Osteoblast (primary cell): Measurements from ENCODE around the gene HOXB1. TPM values are rescaled to one million over a fixed set of nuclear protein-coding genes. Genes with fewer than 3 reads are reported as not detected.

Source experiments
- DNase-seq: peaks from one replicate; pipeline ENCODE4 v3.0.0; 2011; ENCODE audit warnings: low spot score, mixed read lengths; ENCODE audit not compliant: insufficient read length; ENCODE audit errors: missing footprints
- H2AFZ ChIP-seq: 2 replicates; pipeline ENCODE4 v1.6.0; 2011; ENCODE audit warnings: mild to moderate bottlenecking, low read length
- H3K27ac ChIP-seq: 2 replicates; pipeline ENCODE4 v1.5.1; 2011; ENCODE audit warnings: mild to moderate bottlenecking, low read depth, low read length, moderate library complexity
- H3K27me3 ChIP-seq: 2 replicates; pipeline ENCODE4 v1.6.0; 2012; ENCODE audit warnings: mild to moderate bottlenecking, control low read depth, inconsistent platforms, low read length, moderate library complexity; ENCODE audit not compliant: insufficient read depth
- H3K36me3 ChIP-seq: 2 replicates; pipeline ENCODE4 v1.5.1; 2011; ENCODE audit warnings: mild to moderate bottlenecking, low read length, control low read depth, moderate library complexity; ENCODE audit not compliant: insufficient read depth
- H3K4me1 ChIP-seq: 2 replicates; pipeline ENCODE4 v1.5.1; 2011; ENCODE audit warnings: mild to moderate bottlenecking, low read length, control low read depth, moderate library complexity; ENCODE audit not compliant: insufficient read depth
- H3K4me2 ChIP-seq: 2 replicates; pipeline ENCODE4 v1.6.0; 2011; ENCODE audit warnings: mild to moderate bottlenecking, low read length; ENCODE audit not compliant: insufficient read depth
- H3K4me3 ChIP-seq: fragments of 200-600 bp; sonication (generic); 3 replicates; pipeline ENCODE4 v1.5.1; 2012; ENCODE audit warnings: mild to moderate bottlenecking, low read length, inconsistent platforms; ENCODE audit not compliant: insufficient read depth
- H3K79me2 ChIP-seq: 2 replicates; pipeline ENCODE4 v1.6.0; 2012; ENCODE audit warnings: mild to moderate bottlenecking, low read length, control low read depth, inconsistent platforms; ENCODE audit not compliant: insufficient read depth
- H3K9me3 ChIP-seq: 2 replicates; pipeline ENCODE4 v1.5.1; 2011; ENCODE audit warnings: low read depth, low read length, control low read depth
- H4K20me1 ChIP-seq: 2 replicates; pipeline ENCODE4 v1.6.0; 2012; ENCODE audit warnings: mild to moderate bottlenecking, low read length, control low read depth; ENCODE audit not compliant: insufficient read depth
- CTCF ChIP-seq: IDR thresholded peaks from 2 replicates; pipeline ENCODE4 v1.5.1; 2011; ENCODE audit warnings: mild to moderate bottlenecking, low read depth, low read length, moderate library complexity; ENCODE audit errors: extremely low read depth
- total RNA-seq: library from RNA; depleted of rRNA; stranded (reverse); fragments of >200 nt; gene quantifications from 2 replicates; pipeline ENCODE4 v1.2.3, GENCODE V29; 2012

HOXB1 gene
- total RNA-seq, 1 donor, result not detected

- H3K27ac ChIP-seq, result no peak overlapping the region
- H4K20me1 ChIP-seq, result no peaks in the 10 kb centered on the region
- no peak for TF ChIP-seq CTCF
- H3K4me3 ChIP-seq, result no peak overlapping the region
- H2AFZ ChIP-seq, result no peak overlapping the region
- H3K4me2 ChIP-seq, result no peak overlapping the region
- no peaks in the 10 kb centered on the region for H3K36me3 ChIP-seq
- H3K4me1 ChIP-seq, result no peaks in the 10 kb centered on the region
- peaks cover 96% of the 10 kb centered on the region for H3K27me3 ChIP-seq
- no peaks in the 10 kb centered on the region for H3K79me2 ChIP-seq
- no peaks in the 10 kb centered on the region for H3K9me3 ChIP-seq
- DNase-seq, result no peak
Observed at GRCh38 chr17:48568499-48569239, 37.9 kb upstream of the HOXB1 start.

GRCh38 chr17:48567646-48568354 is 37.0 kb upstream of the HOXB1 start:
- H3K27me3 ChIP-seq, result peaks cover 96% of the 10 kb centered on the region
- no peaks in the 10 kb centered on the region for H3K79me2 ChIP-seq
- DNase-seq, result no peak
- no peak overlapping the region for H3K4me3 ChIP-seq
- H3K4me1 ChIP-seq, result no peaks in the 10 kb centered on the region
- no peak for TF ChIP-seq CTCF
- H2AFZ ChIP-seq, result no peak overlapping the region
- H4K20me1 ChIP-seq, result no peaks in the 10 kb centered on the region
- no peak overlapping the region for H3K27ac ChIP-seq
- no peak overlapping the region for H3K4me2 ChIP-seq
- no peaks in the 10 kb centered on the region for H3K9me3 ChIP-seq
- H3K36me3 ChIP-seq, result no peaks in the 10 kb centered on the region

- no peak overlapping the region for H2AFZ ChIP-seq
- no peak overlapping the region for H3K4me2 ChIP-seq
Observed at GRCh38 chr17:48567209-48567608, 36.4 kb upstream of the HOXB1 start.

More at GRCh38 chr17:48567209-48567608, 36.4 kb upstream of the HOXB1 start:
- DNase-seq, result no peak
- Histone ChIP-seq H3K4me1 (no peaks in the 10 kb centered on the region), H3K9me3 (no peaks in the 10 kb centered on the region), H3K4me3 (no peak overlapping the region), H3K27me3 (peaks cover 94% of the 10 kb centered on the region), H3K36me3 (no peaks in the 10 kb centered on the region), H3K79me2 (no peaks in the 10 kb centered on the region), H4K20me1 (no peaks in the 10 kb centered on the region), H3K27ac (no peak overlapping the region)
- no peak for TF ChIP-seq CTCF
